C4-2B (cell line): ENCODE data around the gene RBM47.

ENCODE experiments used
- ZFX ChIP-seq: fragments of 450-650 bp; IDR thresholded peaks from 2 replicates; pipeline ENCODE4 v1.6.1; 2017
- TF ChIP-seq, protein P1 (sequence below): fragments of 450-650 bp; conservative IDR thresholded peaks from 2 replicates; pipeline ENCODE4 v1.5.1; 2017; ENCODE audit warnings: mild to moderate bottlenecking

DNA sequence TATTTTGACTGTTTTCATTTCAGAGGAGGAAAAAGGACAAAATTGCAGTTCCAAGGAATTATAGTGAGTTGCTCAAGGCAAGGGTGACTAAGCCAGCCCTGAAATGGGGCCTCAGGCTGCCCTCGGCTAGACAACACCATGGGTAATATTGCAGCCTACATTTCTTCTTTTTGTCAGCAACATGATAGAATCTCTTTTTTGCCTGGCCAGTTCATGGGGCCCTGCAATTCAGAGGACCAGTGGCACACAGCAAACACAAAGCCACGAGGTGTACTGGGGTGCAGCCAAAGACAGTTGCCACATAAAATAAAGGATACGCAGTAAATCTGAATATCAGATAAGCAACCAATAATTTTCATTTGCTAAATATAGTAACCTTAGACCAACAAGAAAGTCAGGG, 41.8 kb downstream of the RBM47 start:
- TF ChIP-seq, protein P1, sequence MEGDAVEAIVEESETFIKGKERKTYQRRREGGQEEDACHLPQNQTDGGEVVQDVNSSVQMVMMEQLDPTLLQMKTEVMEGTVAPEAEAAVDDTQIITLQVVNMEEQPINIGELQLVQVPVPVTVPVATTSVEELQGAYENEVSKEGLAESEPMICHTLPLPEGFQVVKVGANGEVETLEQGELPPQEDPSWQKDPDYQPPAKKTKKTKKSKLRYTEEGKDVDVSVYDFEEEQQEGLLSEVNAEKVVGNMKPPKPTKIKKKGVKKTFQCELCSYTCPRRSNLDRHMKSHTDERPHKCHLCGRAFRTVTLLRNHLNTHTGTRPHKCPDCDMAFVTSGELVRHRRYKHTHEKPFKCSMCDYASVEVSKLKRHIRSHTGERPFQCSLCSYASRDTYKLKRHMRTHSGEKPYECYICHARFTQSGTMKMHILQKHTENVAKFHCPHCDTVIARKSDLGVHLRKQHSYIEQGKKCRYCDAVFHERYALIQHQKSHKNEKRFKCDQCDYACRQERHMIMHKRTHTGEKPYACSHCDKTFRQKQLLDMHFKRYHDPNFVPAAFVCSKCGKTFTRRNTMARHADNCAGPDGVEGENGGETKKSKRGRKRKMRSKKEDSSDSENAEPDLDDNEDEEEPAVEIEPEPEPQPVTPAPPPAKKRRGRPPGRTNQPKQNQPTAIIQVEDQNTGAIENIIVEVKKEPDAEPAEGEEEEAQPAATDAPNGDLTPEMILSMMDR, result no peak
- TF ChIP-seq ZFX, result no peak
